ENCODE measurements around the gene MOV10.

The MOV10 gene

DNA sequence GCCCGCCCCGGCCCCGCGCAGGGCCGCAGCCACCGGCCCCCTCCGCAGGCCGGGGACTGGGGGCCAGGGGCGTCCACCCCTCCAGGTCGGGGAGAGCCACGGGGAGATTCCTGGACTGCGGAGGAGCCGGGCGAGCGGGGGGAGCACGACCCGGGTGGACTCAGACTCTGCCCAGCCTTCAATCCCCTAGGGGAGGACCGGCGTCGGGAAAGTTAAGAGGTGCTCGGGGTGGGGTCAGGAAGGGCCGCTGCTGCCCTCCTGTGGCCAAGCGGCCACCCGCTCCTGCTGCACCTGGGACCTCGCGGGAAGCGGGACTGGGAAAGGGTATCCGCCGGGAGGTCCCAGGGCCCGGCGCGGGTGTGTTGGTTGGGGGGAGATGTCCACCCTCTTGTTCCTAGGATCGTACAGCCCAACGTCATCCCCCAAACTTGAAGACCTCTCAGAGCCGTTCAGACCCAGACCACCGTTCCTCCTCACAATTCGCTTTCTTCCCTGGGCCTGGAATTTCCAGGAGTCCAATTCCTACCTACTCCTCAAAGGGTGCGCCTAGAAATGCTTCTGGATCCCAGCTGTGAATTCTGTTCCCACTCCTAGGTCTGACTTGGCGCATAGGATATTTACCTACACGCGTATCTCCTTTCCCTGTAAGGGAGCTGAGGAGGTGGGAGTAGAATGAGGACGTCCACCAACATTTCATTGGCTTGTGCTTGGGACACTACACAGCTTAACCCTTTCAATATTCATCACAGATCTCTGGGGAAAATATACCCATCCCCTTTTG, 33.0 kb downstream of the MOV10 start (continued):
- TF ChIP-seq, protein P1, sequence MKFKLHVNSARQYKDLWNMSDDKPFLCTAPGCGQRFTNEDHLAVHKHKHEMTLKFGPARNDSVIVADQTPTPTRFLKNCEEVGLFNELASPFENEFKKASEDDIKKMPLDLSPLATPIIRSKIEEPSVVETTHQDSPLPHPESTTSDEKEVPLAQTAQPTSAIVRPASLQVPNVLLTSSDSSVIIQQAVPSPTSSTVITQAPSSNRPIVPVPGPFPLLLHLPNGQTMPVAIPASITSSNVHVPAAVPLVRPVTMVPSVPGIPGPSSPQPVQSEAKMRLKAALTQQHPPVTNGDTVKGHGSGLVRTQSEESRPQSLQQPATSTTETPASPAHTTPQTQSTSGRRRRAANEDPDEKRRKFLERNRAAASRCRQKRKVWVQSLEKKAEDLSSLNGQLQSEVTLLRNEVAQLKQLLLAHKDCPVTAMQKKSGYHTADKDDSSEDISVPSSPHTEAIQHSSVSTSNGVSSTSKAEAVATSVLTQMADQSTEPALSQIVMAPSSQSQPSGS (tag by site-specific recombination; IDR thresholded peaks at IDR 0.05; ENCODE audit: low read depth) = no peak
- no peak for TF ChIP-seq ZNF610 (tag by site-specific recombination; IDR thresholded peaks at IDR 0.05; ENCODE audit: borderline replicate concordance)
- TF ChIP-seq ZNF514 (tag by site-specific recombination; IDR thresholded peaks at IDR 0.05) = no peak
- TF ChIP-seq ZNF140 (tag by site-specific recombination; IDR thresholded peaks at IDR 0.05) = no peak
- peak; percentile 63 for TF ChIP-seq ZFP69B (tag by site-specific recombination; IDR thresholded peaks at IDR 0.05)
- TF ChIP-seq, protein P2, sequence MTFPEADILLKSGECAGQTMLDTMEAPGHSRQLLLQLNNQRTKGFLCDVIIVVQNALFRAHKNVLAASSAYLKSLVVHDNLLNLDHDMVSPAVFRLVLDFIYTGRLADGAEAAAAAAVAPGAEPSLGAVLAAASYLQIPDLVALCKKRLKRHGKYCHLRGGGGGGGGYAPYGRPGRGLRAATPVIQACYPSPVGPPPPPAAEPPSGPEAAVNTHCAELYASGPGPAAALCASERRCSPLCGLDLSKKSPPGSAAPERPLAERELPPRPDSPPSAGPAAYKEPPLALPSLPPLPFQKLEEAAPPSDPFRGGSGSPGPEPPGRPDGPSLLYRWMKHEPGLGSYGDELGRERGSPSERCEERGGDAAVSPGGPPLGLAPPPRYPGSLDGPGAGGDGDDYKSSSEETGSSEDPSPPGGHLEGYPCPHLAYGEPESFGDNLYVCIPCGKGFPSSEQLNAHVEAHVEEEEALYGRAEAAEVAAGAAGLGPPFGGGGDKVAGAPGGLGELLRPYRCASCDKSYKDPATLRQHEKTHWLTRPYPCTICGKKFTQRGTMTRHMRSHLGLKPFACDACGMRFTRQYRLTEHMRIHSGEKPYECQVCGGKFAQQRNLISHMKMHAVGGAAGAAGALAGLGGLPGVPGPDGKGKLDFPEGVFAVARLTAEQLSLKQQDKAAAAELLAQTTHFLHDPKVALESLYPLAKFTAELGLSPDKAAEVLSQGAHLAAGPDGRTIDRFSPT (tag by site-specific recombination; IDR thresholded peaks at IDR 0.05) = no peak
- no peak for TF ChIP-seq ZNF248 (tag by site-specific recombination; IDR thresholded peaks at IDR 0.05)
- no peak for TF ChIP-seq ZNF76 (tag by site-specific recombination; IDR thresholded peaks at IDR 0.05; ENCODE audit: borderline replicate concordance, low read depth)
- peak; percentile 19; the same call in 1 of the 2 replicates for TF ChIP-seq ZNF596 (tag by site-specific recombination; IDR thresholded peaks at IDR 0.05)
- TF ChIP-seq ZNF121 (tag by site-specific recombination; IDR thresholded peaks at IDR 0.05) = no peak
- TF ChIP-seq RBAK (tag by site-specific recombination; IDR thresholded peaks at IDR 0.05) = no peak
- no peak for TF ChIP-seq ZNF426 (tag by site-specific recombination; IDR thresholded peaks at IDR 0.05)
- TF ChIP-seq, protein P3, sequence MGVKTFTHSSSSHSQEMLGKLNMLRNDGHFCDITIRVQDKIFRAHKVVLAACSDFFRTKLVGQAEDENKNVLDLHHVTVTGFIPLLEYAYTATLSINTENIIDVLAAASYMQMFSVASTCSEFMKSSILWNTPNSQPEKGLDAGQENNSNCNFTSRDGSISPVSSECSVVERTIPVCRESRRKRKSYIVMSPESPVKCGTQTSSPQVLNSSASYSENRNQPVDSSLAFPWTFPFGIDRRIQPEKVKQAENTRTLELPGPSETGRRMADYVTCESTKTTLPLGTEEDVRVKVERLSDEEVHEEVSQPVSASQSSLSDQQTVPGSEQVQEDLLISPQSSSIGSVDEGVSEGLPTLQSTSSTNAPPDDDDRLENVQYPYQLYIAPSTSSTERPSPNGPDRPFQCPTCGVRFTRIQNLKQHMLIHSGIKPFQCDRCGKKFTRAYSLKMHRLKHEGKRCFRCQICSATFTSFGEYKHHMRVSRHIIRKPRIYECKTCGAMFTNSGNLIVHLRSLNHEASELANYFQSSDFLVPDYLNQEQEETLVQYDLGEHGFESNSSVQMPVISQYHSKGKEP (tag by site-specific recombination; IDR thresholded peaks at IDR 0.05) = no peak
- TF ChIP-seq SETDB1 (IDR thresholded peaks at IDR 0.05; ENCODE audit: insufficient read length, low read length) = no peak
- TF ChIP-seq, protein P4, sequence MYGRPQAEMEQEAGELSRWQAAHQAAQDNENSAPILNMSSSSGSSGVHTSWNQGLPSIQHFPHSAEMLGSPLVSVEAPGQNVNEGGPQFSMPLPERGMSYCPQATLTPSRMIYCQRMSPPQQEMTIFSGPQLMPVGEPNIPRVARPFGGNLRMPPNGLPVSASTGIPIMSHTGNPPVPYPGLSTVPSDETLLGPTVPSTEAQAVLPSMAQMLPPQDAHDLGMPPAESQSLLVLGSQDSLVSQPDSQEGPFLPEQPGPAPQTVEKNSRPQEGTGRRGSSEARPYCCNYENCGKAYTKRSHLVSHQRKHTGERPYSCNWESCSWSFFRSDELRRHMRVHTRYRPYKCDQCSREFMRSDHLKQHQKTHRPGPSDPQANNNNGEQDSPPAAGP (tag by site-specific recombination; IDR thresholded peaks at IDR 0.05) = peak; percentile 60
- TF ChIP-seq ZBTB7A (tag by site-specific recombination; IDR thresholded peaks at IDR 0.05; ENCODE audit: low read depth) = 0 out of 2 replicates have a peak, but pooled peaks have one; percentile 74
- no peak for TF ChIP-seq ZNF837 (tag by site-specific recombination; IDR thresholded peaks at IDR 0.05)
- TF ChIP-seq ZNF623 (tag by site-specific recombination; IDR thresholded peaks at IDR 0.05) = no peak
- no peak for TF ChIP-seq ZNF621 (tag by site-specific recombination; IDR thresholded peaks at IDR 0.05)
- 0 out of 2 replicates have a peak, but pooled peaks have one; percentile 33 for TF ChIP-seq ZBTB1 (tag by site-specific recombination; IDR thresholded peaks at IDR 0.05)
- no peak for TF ChIP-seq ZNF155 (tag by site-specific recombination; IDR thresholded peaks at IDR 0.05)
- TF ChIP-seq, protein P5, sequence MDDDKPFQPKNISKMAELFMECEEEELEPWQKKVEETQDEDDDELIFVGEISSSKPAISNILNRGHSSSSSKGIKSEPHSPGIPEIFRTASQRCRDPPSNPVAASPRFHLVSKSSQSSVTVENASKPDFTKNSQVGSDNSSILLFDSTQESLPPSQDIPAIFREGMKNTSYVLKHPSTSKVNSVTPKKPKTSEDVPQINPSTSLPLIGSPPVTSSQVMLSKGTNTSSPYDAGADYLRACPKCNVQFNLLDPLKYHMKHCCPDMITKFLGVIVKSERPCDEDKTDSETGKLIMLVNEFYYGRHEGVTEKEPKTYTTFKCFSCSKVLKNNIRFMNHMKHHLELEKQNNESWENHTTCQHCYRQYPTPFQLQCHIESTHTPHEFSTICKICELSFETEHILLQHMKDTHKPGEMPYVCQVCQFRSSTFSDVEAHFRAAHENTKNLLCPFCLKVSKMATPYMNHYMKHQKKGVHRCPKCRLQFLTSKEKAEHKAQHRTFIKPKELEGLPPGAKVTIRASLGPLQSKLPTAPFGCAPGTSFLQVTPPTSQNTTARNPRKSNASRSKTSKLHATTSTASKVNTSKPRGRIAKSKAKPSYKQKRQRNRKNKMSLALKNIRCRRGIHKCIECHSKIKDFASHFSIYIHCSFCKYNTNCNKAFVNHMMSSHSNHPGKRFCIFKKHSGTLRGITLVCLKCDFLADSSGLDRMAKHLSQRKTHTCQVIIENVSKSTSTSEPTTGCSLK (tag by site-specific recombination; IDR thresholded peaks at IDR 0.05) = no peak
- TF ChIP-seq ZNF677 (tag by site-specific recombination; IDR thresholded peaks at IDR 0.05) = no peak
- TF ChIP-seq KLF9 (tag by site-specific recombination; IDR thresholded peaks at IDR 0.05; ENCODE audit: low read depth) = no peak; the same call in none of the 2 replicates
- no peak for TF ChIP-seq EGR2 (tag by site-specific recombination; IDR thresholded peaks at IDR 0.05; ENCODE audit: low read depth)
- TF ChIP-seq, protein P6, sequence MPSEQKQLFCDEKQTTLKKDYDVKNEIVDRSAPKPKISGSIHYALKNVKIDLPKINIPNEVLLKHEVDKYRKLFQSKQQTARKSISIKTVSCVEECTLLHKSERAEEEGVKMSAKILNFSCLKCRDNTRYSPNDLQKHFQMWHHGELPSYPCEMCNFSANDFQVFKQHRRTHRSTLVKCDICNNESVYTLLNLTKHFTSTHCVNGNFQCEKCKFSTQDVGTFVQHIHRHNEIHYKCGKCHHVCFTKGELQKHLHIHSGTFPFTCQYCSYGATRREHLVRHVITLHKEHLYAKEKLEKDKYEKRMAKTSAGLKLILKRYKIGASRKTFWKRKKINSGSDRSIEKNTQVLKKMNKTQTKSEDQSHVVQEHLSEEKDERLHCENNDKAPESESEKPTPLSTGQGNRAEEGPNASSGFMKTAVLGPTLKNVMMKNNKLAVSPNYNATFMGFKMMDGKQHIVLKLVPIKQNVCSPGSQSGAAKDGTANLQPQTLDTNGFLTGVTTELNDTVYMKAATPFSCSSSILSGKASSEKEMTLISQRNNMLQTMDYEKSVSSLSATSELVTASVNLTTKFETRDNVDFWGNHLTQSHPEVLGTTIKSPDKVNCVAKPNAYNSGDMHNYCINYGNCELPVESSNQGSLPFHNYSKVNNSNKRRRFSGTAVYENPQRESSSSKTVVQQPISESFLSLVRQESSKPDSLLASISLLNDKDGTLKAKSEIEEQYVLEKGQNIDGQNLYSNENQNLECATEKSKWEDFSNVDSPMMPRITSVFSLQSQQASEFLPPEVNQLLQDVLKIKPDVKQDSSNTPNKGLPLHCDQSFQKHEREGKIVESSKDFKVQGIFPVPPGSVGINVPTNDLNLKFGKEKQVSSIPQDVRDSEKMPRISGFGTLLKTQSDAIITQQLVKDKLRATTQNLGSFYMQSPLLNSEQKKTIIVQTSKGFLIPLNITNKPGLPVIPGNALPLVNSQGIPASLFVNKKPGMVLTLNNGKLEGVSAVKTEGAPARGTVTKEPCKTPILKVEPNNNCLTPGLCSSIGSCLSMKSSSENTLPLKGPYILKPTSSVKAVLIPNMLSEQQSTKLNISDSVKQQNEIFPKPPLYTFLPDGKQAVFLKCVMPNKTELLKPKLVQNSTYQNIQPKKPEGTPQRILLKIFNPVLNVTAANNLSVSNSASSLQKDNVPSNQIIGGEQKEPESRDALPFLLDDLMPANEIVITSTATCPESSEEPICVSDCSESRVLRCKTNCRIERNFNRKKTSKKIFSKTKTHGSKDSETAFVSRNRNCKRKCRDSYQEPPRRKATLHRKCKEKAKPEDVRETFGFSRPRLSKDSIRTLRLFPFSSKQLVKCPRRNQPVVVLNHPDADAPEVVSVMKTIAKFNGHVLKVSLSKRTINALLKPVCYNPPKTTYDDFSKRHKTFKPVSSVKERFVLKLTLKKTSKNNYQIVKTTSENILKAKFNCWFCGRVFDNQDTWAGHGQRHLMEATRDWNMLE (tag by site-specific recombination; conservative IDR thresholded peaks at IDR 0.05; ENCODE audit: low read depth) = peak; percentile 35; the same call in 1 of the 2 replicates
